ENCODE measurements around the gene BAAT.

Gene BAAT

DNA sequence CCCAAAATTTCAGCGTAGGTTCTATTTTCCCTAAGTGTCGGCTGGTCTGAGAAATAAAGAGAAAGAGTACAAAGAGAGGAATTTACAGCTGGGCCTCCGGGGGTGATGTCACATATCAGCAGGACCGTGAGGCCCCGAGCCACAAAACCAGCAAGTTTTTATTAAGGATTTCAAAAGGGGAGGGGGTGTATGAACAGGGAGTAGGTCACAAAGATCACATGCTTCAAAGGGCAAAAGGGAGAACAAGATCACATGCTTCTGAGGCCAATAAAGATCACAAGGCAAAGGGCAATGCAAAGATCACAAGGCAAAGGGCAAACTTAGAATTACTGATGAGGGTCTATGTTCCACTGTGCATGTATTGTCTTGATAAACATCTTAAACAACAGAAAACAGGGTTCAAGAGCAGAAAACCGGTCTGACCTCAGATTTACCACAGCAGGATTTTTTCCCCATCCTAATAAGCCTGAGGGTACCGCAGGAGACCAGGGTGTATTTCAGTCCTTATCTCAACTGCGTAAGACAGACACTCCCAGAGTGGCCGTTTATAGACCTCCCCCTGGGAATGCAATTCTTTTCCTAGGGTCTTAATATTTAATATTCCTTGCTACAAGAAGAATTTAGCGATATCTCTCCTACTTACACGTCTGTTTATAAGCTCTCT lies at the start of gene BAAT:
BAAT (minus strand) TSS at position 134 of the 664 bp plus-strand sequence. CDS start 13,602 bp downstream, outside the sequence.
- DNase-seq = peak; percentile 12

DNA sequence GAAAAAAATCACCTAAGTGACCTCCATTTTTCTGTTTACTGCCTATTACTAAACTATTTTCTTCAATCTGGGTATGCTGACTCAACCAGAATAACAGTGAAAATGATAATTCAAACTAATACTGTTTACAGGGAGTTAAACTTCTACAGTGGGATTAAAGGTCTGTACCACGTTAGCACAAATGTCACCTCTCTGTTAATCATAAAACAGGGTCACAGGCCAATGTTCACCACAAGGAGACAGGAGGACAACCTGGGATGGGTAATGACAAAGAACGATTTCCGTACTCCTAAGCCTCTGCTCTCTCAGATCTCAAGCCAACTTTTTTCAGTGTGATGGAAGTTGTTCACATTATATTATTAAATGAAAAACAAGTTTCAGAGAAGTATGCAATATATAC lies 48.4 kb upstream of the BAAT start:
- no peak for DNase-seq

DNA sequence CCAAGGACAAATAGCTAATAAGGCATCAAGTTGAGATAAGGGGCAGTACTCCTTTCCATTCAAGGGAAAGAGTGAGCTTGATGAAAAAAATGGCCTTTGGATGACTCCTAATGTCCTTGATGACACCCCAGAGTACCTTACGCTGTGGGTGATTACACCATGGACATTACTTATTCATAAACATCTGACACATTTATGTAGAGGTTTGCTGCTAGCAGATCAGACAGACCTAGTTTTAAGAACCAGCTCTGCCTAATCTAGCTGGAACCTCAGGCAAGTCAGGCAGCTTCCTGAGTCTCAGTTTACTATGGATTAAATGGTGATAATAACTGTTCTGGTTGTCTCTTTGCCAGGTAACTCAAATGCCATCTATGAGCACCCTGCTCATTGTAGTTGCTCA lies 47.9 kb upstream of the BAAT start:
- DNase-seq = no peak

DNA sequence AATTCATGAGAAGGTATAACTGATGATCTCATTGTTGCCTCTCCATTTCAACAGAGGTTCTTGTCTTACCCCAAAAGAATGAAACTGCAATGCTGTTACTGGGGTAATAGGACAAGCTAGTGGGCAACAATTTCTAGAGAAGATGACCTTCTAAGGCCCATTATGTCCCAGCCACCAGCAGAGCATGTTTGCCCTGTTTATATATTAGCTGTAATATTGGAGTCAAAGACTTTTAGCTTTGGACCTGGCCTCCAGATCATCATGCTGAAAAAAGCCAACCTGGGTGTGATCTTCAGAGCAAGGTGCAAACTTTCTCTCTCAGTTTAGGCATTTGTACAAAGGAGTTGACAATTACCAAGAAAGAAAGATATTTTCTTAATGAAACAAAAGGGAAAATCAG lies 47.4 kb upstream of the BAAT start:
- no peak for DNase-seq

DNA sequence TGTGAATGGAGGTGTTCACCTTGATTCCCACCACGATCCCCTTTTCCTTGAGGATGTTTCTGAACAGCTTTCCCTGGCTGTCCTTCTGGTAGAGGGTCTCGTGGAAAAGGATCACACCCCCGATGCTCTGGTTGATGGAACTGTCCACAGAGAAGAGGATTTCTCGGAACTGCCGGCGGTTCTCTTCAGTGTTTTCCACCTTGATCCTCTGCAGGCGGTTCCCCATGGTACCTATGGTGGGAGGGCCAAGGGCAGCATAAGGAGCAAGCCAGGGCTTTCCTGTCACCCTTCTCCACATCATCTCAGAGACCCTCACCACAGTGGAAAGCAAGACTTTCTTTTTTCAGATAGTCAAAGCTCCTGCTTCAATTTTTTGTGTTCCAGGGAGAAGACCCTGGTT lies 44.9 kb upstream of the BAAT start:
- DNase-seq = no peak

DNA sequence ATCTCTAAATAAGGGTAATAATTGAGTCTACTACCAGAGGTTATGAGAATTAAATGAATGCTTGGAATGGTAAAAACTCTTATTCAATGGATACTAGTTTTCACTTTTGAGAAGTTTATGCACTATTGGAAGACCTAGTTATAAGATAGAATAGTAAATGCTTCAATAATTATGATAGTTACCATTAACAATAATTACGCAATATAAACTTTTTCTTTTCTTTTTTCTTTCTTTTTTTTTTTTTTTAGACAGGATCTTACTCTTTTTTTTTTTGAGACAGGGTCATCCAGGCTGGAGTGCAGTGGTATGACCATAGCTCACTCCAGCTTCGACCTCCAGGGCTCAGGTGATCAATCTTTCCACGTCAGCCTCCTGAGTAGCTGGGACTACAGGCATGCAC lies 44.1 kb upstream of the BAAT start:
- DNase-seq = no peak

DNA sequence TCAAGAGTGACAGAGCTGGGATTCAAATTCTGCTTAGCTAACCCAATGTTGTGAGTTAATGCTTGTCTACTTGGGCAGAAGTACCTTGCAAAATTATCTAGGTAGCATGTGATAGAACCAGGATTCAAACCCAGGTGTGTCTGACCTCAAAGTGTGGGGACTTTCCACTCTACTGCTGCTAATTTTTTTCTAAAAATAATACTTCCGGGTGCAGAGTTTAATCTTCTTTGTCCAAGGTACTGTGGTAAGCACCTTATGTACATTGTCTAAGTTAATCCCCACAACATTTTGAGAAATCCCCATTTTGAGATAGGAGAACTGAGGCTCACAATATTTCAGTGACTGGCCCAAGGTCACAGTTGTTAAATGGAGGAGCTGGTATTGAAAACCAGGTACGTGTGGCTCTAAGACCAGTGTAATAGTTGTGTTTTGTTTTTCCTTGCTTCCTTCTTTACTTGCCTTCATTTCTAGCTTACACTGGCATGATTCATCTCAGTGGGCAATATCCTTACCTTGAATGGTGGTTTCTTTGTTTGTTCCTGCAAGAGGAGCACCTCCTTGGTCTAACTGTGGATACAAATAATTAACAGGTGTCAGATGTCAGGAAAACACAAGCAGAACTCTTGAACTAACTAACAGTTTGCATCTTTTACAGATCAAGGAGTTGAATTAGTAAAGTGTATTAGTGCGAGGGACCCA lies 43.3 kb upstream of the BAAT start:
- peak; percentile 17 for DNase-seq

DNA sequence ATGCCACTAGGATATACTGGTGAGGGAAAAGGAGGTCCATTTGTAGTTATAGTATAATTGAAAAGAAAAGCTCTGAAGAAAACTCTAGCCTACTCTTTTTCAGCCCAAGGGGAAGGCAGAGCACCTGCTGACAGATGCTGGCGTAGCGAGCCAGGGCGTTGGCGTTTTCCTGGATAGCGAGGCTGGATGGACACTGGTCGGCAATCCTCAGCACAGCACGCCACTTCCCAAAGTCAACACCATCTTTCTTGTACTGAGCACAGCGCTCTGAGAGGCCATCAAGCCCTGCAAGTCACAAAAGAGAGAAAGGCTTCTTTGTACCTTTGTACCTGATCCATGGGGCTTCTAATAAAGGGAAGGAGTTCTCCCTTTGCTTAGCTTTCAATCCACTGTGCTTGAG lies 42.6 kb upstream of the BAAT start:
- DNase-seq = peak; percentile 74

DNA sequence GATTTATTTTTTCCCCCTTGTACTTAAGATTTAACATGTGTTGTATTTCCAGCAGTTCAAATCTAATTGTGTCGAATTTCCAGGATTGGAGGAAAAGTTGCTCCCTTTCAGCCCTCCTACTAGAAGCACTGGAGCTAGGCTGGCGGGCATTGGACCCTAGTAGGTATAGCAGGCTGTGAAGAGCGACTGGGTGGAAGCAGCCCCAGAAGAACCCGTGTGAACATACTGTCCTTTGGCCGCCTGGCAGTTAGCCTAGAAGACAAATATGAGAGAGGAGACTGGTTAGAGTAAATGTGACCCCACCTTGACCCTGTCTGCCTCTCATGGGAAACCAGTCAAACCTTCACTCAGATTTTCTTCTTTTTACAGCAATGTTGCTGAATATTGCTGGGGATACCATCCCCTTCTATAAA lies 36.9 kb upstream of the BAAT start:
- peak; percentile 36 for DNase-seq

DNA sequence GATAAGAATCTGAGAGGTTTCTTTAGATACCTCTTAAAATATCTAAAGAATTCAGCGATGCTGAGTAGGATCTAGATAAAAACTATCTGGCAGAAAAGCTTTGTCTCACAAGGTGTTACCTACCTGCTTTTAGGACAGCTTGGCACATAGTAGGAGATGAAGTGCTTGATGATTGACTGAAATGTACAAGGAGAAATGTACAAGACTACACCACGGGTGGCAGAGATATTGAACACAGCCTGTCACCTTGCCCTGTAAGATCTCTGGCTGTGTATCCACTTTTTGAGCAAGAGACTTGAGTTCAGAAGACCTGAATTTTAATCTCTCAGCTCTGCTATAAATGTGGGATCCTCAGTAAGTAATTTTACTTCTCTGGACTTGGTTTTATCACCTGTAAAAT lies 35.1 kb upstream of the BAAT start:
- no peak for DNase-seq

DNA sequence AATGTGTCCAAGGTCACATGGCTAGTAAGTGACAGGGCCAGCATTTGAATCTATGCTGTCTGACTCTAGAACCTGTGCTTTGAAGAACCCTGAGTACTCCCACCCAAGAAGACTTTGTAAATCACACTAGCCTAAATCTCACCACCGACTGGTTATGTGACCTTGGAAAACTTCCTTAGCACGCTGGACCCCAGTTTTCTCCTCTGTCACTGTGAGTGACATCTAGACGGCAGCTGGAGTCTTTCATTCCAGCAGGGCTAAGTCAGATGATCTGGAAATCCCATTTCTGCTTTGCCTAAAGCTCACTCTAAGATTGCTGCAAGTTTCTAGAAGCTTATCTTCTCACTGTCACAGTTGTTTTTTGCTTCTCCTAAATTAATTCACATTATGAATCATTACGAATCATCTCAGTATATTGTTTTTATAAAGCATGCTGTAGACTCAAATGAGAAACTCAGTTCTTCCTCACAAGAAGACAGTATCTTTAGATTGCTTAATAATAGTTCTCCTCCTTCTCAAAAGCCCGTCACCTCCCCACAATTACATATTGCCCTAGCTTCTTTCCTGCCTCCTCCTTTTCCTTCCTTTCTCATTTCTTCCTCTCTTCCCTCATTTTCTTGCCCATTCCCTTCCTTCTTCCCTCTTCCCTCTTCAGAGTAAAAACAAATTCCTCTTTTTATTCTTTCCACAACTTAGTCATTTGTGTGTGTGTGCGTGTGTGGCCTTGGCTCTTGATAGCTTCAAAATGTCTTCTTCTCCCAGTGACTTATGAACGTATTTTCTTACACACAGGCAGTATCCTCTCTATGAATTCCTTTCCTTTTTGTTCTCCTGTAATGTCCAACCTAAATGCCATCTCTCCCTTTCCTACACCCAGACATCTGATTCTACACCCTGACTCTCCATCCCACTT lies 34.0 kb upstream of the BAAT start:
- DNase-seq = no peak

DNA sequence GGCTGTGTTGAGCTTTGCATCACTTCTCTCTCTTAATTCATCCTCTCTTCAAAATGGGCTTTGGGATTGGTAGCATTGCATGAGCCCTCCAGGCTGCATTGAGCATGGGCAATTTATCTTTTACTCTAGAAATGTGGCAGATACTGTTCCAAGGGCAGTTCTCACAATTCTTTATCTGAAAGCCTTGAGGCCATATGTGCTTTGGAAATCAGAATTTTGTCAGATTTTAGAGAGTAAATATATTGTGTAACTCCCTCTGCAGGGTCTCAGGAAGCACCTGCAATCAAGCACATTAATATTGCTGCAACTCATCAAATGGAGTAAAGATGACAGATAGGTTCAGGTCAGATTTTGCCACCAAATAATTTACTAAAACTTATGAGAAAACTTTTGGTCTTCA lies 33.2 kb upstream of the BAAT start:
- no peak for DNase-seq

DNA sequence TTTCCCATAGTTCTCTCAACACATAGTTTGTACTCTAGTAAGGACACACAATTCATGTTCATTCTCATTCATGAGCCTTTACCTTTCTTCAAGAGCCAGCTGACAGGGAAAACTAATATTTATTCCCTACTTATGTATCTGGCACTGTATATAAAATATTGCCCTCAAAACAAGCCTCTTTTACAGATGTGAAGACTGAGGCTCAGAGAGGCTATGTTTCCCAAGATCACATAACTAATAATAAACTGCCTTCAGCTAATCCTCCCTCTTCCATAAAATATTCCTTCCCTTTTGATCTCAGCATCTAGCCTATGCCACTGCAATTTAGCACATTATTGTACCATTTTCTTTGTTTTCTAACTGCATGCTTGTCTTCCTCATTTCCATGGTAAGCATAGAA lies 32.6 kb upstream of the BAAT start:
- no peak for DNase-seq

DNA sequence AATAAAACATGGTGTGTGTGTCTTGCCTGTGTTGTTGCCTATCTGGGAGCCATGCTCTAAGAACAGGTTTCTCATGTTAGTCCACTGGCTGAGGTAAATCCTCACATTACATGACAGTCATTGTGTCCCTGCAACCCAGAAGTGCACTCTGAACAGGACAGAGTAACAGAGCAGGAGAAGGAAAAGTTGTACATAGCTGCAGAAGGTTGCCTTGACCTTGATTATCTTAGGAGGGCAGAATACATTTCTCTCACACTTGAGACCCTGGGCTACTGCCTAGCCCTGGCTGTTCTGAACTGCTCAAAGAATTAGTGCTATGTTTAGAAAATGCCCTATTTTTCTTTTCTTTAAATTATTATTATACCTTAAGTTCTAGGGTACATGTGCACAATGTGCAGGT lies 30.8 kb upstream of the BAAT start:
- DNase-seq = no peak

DNA sequence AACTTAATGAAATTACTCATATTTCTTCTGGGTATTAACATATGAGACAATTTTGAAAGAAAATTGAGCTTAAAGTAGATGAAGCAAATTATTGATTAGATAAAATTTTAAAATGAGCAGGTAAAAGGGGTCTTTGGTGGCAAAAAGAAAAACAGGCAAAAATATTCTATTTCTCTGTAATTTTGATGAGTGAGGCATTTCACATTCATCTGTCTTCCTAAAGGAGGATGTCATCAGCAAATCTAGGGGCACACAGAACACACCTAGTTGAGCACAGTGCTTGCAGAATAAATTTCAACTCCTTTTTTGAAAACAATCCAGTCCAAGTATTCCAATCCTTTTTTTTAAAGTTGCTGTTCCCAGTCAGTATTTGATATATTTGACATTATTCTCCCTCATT lies 30.0 kb upstream of the BAAT start:
- no peak for DNase-seq

DNA sequence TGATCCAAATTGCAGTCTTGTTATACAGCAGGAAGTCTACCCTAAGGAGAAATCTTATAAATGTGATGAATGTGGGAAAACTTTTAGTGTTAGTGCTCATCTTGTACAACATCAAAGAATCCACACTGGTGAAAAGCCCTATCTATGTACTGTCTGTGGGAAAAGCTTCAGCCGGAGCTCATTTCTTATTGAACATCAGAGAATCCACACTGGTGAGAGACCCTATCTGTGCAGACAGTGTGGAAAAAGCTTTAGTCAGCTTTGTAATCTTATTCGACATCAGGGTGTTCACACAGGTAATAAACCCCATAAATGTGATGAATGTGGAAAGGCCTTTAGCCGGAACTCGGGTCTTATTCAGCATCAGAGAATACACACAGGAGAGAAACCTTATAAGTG lies 24.3 kb upstream of the BAAT start:
- peak; percentile 13 for DNase-seq

DNA sequence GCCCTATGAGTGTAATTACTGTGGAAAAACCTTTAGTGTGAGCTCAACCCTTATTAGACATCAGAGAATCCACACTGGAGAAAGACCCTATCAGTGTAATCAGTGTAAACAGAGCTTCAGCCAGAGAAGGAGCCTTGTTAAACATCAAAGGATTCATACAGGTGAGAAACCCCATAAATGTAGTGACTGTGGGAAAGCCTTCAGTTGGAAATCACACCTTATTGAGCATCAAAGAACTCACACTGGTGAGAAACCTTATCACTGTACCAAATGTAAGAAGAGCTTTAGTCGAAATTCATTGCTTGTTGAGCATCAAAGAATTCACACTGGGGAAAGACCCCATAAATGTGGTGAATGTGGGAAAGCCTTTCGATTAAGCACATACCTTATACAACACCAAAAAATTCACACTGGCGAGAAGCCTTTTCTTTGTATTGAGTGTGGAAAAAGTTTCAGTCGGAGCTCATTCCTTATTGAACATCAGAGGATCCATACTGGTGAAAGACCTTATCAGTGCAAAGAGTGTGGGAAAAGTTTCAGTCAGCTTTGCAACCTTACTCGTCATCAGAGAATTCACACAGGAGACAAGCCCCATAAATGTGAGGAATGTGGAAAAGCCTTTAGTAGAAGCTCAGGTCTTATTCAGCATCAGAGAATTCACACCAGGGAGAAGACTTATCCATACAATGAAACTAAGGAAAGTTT lies 23.7 kb upstream of the BAAT start:
- DNase-seq = no peak

DNA sequence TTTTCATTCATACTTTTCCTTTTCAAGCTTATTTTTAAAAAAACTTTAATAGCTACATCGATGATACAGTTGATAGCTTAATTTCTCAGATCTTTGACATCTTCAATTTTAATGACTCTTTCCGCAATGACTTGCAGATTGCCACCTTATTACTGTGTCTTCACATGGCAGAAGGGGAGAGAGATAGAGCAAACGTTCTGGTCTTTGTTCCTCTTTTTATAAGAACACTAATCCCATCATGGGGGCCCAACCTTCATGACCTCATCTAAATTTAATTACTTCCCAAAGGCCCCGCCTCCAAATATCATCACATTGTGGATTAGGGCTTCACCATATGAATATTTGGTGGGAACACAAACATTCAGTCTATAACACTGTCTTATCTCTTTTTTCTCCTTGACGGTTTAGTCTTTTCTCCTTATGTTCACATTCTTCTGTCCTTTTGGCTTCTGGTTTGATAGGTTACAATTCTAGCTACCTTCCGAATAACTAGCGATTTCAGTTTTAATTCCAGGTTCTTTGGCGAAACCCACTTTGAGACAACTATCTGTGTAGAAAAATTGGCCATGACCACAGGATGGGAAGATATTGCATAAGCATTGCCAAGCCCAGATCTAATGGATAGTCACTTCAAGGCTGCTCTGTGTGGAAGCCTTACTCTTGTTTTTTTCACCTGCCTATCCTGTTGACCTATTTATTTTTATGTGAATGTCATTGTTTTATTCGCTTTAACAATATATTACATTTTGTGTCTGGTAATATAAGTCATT lies 18.9 kb upstream of the BAAT start:
- no peak for DNase-seq

DNA sequence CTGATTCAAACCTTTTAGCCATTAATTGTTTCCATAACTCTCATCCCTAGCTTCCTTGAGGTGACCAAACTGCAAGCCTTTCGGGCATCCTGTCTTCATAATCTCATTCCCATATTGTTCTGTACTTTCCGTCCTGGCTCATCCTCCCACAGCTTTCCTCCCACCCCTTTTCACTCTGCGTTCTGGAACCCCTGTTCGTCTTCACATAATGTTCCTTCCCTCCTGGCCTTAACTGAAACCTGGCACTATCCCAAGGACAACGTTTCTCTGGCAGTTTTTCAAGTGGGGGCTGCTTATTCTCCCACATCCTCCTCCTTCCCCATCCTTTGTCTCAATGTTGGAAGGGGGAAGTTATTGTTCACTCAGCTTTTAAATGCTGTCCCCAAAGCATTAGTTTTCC lies 15.3 kb upstream of the BAAT start:
- DNase-seq = peak; percentile 31

DNA sequence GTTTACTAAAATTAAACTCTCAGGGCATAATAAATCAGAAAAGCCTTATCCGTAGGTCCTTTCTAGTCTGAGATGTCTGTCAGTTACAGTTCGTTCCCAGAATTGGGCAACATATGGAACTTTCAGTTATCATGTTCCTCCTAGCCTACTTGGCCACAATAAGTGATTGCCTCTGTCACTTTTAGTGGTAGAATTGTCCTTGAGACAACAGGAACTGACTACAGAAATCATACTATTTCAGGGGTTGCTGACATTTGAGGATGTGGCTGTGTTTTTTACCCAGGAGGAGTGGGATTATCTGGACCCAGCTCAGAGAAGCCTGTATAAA lies 14.8 kb upstream of the BAAT start:
- no peak for DNase-seq

DNA sequence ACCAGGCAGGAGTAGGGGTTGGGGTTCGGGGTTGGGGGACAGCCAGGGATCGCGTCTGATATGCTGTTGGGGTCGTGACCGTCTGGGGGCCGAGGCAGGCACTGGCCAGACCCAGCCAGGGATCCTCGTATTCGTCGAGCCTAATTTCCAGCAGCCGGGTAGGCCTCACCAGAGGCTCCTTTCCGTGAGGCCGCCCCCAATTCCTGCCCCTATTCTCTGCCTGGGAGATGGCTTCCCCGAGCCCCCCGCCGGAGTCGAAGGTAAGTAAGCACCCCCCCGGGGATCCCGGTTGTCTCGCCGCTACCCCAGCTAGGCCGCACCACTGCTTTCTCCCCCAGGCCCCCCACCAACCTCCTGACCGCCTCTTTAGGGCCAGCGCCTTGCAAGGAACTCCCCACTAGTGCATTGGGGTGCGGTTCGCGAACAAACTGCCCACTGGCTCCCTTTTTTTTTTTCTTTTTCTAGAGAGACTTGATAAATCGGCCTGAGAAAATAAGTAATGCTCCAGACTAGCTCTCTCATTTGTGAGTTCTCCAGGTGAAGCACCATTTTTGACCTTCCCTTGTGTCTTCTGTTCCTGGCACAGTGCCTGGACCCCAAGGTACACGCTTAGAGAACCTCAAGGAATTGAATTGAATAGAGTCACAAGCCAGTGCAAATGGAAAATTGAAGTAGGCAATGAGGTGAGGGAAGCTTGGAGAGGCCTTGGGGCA lies 14.3 kb upstream of the BAAT start:
- peak; percentile 75 for DNase-seq
